Smooth muscle cell of the brain vasculature (primary cell): ENCODE data around the gene UNC5C.

ENCODE experiments used
- DNase-seq: peaks from one replicate; pipeline ENCODE4 v3.0.0-alpha.2; 2012; ENCODE audit warnings: low read depth, low spot score

UNC5C gene

DNA sequence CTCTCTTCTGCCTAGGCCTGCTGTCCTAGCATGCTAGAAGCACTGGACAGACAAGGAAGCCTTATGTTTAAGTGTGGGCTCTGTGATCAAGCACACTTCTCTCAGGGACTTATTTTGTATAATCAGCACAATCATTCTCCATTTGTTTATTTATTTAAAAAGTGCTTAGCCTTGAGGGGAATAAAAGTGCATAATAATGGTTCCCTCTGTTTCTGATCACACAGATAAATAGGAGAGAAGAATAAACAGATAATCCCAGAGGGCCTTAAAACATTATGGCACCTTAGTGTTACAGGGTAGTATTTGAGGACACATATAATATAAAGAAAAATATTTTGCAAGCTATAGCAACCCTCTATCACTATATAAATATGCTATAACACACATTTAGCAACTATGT, 146.5 kb downstream of the UNC5C start:
- no peak for DNase-seq

DNA sequence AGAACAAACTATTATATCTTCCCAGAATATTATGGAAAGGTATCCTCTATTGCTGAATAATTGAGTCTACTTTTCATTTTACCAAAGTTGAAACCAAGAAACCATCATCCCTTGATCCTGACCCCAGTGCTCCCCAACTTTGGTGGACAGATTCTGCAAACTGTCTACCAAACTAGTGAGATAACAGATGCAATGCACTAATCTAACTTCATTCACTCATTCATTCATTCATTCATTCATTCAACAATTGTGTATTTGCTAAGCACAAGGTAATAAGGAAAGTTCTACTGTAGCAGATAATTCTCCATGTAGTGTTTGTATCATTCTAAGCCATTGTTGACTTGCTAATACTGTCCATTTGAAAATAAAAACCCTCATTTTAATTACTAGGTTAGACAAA, 150.6 kb downstream of the UNC5C start:
- DNase-seq, result no peak

DNA sequence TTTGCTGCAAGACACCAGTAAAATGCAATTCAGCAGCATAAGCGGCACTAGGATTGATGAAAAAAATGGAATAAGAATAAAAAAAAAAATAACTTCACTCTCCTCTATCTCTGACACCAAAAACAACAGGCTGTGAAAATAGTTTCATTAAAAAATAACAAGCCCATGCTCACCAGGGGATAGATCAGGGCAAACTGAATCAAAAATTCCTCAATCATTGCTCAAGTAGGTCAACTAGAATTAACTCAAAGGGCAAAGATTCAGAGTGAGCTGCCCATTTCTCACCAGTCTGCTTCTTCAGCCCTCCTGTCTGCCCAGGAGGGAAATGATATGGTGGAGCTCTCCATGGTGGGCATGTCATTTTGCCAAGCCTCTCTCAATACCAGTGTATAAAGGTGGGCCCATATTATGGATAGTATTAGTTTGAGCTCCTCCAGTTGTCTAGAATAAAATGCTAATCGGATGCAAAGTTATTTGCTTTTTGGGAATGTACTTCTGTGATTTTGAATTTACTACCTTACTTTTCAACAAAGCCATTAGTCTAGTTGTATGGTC, 153.9 kb downstream of the UNC5C start:
- DNase-seq, result no peak

DNA sequence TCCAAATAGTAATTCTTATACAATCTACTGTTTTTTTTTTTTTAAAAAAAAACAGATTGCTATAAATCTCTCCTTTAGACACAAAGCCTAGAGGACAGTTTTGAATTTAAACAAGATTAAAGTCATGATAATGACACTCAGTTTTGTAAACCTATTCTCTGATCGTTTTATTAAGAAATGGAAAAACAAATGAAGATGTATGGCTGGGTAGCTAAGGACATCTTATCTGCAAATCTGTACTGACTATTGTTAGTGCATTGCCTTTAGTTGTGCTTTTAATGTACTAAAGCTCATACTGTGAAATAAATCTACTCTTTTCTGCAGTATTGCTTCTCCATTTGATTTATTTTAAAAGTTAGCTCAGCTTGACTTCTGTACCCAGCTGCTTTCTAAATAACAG, 155.0 kb downstream of the UNC5C start:
- DNase-seq, result no peak

DNA sequence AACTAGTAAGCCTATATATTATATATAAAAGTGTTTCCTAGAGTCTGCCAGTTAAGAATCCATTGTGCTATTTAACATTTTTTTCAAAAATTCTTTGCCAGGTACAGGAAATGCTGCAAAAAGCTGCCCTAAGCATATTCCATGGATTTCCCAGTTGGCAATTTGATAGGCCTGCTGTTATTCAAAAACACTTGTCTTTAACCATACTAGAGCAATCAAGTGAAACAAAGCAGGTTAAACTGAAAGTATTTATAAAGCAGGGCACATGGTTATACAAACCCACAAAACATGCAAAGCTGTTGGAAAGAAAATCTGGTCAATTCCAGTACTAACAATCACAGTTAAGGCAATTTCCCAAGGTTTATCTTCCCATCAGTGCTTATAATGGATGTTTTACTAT, 159.9 kb downstream of the UNC5C start:
- DNase-seq, result no peak

DNA sequence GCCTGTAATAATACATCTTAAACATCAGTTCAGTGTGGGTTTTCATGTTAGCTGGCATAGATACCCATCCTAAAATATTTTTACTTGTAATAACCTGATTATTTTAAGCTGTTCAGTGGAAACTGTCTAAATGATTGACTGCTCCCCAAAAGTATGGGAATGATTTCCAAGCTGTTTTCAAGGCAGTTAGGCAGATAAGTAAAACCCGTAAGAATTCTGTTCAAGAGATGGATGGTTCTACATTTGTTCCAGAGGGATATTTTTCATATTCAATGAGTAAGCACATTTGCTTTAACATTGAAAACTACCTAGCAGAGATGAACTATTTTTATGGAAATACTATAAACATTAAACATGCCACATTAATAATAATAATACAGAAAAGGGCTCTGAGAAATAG, 161.1 kb downstream of the UNC5C start:
- no peak for DNase-seq

DNA sequence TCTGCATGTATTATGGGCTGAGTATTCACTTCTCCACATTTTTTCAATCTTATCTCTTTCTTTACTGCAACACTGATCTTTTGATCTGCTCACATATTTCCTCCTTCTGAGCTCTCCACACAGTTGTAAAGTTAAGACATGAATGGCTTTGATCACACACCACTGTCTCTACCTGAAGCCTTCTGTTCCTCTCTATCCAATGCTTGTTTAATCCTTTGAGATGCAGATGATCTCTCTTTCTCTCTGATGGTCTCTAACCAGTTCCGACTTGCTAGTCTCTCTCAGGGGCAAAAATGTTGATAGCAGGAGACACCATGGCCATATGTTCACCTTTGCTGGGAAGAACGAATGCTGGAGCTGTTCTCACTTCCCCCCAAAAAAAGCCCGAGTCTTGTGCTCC, 162.4 kb downstream of the UNC5C start:
- no peak for DNase-seq

DNA sequence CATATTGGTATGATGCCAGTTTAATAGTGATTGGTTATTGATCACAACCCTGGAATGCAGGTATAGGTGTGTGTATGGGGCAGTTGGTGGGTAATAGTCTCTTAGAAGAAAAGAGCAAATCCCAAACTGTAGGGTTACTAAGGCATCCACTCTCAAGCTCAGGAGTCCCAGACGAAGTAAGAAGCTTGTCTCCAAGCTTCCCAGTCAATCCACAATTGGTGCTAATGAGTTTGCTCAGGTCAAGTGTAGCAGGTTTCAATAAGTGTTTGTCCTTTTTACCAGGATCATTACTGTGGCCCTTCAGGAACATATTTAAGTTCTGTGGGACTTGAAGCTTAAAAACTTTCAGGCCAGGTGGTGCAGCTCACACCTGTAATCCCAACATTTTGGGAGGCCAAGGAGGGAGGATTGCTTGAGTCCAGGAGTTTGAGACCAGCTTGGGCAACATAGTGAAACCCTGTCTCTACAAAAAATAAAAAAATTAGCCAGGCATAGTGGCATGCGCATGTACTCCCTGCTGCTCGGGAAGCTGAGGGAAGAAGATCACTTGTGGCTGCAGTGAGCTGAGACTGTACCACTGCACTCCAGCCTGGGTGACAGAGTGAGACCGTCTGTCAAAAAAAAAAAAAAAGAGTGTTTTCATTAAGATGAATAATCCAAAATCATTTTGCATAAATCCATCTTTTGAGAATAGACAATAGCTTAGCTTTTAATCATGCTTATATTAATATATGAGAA, 166.8 kb downstream of the UNC5C start:
- DNase-seq, result no peak

DNA sequence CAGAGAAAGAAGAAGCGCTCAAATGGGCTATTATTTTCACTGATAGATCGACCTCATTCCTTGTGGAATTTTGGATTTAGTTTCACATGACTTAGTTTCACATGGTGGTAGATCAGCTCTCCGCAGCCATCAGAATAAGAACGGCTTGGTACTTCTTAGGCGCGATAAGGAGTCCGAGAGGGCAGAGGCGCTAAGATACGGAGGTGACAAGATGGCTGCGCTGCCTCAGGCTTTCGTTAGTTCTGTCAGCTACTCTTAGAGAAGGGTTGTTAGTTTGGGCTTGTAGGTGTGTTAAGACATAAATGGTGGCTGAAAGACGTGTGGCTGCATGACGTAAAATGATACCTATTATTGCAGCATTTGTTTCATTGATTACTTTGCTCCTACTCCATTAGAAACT, 169.1 kb downstream of the UNC5C start:
- DNase-seq, result no peak

DNA sequence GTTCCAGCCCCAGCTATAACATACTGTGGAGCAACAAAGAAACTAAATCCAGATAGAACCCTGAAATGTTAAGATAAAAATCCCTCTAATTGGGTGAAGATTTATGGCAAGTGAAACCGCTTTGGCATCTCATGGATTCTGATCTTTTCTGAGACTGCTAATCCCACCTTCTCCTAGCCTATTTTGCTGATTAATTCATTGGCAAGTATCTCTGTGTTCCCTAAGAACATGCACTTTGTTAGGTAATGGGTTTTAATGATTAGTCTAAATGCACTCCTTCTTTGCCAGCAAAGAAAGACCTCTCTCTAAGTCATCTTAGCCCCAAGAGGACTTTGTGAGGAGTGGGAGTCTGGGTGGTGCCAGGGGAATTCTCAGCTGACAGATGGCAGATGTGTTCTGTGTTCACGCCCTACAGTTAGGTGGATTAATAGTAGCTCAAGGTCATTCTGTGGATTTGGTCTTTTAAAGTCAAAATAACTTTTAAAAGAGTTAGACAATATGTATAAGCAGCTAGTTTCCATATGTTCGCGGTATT, 171.3 kb downstream of the UNC5C start:
- DNase-seq, result no peak

DNA sequence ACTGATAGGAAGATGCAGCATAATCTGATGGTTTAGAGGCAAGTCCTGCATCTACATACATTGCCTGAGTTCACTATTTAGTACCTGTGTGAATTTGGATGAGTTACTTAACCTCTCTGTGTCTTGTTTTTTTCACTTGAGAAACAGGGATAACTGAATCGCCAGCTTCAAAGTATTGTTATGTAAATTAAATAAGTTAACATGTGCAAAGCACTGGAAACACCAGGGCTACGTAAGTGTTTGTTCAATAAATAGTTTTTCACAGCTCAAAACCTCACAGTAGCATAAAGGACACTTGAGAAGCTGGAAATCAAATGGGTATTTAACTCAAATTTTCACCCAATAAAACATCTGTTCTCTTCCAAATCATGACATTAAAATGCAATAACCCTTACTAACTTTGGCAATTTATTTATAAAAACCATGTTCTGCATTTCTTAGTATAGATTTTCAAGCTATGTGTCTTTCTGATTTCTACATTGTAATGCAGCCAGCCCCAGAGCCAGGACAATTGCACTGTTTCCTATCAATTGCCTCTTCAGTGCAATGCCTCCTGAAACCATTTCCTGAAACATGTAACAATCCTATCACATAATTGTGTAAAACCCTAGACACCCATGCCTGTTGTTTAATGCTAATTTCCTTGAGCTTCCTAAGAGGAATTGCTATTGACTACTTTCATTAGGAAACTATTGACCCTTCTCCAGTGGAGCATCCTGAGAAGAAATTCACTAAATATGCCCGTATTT, 177.1 kb downstream of the UNC5C start:
- no peak for DNase-seq

DNA sequence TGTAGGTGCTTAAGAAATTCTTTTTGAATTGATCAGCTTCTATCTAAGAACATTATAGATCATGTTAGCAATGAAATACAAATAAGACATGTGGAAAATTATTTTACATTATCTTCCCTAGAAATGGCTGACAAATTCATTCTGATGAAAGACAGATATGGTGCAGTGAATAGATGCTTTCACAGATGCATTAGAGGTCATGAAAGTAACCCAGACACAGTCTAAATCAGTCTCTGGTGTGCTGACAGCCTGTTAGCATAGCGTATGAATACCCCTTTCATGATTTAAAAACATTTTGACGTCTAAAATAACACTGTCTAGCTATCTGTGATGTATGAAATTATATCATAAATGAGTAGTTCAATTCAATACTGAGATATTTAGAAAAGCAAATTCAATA, 180.9 kb downstream of the UNC5C start:
- no peak for DNase-seq

DNA sequence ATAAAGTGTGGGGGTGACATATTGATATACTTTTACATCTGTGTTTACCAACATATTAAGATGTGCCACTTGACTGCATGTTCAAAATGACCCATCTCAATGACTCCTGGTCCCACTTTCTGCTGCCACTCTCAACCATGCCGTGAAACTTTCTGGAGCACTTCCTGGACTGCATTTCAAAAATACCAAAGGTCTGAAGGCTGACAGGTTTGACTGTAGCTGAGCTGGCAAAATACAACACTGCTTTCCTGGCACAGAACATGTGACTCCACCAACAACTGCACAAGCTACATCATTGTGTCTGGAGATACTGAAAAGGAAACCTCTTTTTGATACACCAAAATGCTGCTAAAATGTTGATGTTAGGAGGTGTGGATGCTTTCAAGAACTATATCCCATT, 184.8 kb downstream of the UNC5C start:
- DNase-seq, result no peak

DNA sequence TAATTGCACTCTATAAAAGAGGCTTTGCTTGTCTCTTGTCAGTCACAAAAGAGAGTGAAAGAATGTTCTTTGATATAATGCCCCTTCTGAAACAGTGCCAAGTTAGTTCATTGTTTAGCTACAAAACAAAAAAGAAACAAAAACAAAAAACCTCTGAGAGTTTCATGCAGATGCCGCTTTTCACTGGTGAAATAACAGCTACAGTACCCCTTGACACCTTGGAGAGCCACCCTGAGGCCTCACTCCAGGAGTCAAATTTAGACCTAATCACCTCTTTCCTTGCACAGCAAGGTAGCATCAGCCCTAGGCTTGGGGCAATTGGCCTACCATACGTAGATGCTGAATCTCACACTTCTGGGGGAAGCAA, 185.2 kb downstream of the UNC5C start:
- DNase-seq, result no peak

DNA sequence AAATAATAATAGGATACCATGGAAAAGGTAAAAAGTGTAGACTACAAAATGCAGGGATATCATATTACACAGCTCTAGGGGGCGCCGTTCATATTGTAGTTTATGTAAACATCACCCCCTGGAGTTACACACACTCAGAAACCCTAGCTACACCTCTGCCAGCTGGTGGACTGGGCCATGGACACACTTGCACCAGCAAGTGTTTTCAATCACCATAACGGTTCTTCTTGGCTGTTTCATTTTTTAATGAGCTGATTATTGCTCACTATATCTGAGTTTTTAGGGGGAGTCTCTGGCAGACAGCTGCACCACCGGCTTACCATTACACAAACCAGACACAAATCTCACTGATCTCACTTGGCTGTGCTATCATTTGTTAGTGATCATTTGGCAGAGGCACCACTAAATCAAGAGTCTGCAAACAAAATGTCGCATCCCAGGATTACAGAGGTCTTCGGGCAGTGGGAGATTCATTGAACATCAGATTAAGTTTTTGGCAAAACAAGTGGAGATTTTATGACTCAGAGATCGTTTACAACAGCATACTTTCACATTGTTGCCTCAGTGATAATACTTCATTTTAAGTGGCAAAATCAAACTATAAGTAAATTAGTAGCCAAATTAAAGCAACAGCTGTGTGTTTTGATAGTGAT, 185.7 kb downstream of the UNC5C start:
- no peak for DNase-seq

DNA sequence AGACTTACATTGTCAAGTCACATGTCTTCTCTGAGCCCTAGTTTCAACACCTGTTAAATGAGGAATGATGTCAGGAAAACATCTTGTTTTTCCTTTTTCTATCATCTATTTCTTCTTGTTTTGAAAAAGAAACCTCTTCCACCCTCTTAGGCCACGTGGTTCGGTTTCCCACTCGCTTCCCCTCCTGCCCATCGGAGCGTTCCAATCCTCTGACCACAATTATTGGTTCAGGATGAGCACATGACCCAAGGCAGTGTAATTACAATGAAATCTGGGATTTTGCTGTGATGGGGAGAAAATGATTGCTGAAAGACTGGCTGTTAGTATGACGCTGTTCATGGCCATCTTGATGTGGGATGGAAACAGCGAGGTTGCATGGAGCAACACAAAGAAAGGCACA, 186.7 kb downstream of the UNC5C start:
- DNase-seq, result no peak

DNA sequence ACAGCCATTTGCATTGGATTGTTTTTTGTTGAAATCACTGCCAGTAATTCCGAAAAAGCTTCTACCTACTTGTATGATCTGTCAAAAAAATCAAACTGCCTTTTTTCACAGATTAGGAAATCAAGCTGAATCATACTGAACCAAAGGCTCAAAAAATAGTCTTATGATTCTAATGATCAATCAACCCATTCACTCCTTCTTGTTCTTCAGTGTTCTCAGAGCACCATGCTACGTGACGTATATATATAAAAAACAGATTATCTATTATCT, 187.1 kb downstream of the UNC5C start:
- no peak for DNase-seq

DNA sequence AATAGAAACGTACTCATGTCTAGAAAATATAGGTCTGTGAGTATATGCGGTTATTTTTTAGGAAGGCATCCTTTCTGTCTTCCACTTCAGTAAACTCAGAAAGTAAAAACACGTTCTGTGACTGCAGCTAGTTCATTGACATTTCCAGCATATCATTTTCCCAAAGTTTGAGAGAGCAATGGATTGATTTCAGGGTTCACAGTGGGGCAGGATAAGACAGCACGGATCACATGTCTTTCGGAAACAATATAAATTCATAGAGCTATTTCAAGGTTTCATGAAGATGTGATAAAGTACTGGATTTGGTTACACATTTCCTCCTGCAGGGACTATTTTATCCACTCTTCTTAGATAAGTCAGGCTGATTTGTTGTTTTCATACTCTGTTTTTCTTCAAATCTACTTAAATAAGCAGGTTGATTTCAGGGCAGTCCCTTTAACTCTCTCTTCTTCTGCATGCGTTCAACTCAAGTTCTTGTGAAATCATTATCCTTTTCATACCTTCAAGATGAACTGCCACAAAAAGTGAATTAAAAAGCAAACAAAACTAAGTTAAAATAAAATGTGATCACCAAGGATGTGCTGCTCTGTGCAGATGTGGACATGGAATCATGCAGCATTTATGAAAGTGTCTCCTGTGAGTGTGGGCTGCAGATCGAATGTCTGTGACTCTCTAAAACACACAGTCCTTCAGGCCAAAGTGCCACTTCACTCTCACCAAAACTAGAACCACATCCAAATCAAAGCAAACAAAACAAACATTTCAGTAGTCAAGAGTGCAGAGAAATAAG, 187.7 kb downstream of the UNC5C start:
- no peak for DNase-seq

DNA sequence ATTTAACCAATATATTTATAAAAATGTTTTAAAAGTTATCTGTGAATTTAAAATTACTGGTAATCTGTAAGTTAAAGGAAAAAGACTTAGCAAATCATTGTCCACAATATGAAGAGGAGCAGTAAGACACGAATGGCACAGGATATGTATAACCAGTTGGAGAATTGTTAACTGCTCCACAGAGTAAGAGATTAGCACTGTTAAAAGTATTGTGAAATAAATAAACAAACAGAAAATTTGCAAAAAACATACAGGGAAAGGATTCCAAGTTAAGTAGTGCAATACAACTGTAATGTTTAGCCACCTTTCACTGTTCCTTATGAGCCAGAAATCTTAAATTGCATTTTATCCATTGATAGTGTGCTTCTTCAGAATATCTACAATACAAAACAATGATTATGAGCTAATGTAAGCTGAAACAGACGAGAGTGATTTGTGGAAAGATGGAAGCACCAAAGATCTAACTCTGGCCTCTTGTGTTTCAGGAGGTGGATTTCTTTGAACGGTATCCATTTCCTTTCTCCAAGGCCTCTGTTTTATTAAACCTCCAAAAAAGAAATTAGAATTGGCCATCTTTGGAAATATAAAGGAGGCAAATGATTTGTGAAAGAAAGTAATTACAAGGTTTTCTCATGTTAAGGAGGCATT, 188.4 kb downstream of the UNC5C start:
- DNase-seq, result no peak

DNA sequence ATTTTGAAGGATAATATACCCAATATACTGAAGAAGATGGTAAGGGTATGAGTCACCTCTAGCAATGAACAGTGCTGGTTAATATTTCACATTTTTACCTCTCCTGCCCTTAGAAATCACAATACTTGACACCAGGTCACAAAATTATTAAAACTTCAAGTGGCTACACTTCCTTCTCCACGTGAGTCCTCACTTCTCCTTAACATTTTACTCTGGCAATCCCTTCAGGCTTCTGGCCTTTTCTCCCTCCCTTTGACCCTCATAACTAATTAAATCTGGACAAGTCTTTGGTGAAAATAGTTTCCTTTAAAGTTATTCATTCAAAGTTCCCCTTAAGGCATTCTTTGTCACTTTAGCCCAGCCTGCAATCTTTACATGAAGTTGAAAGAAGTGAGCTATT, 190.4 kb downstream of the UNC5C start:
- no peak for DNase-seq

DNA sequence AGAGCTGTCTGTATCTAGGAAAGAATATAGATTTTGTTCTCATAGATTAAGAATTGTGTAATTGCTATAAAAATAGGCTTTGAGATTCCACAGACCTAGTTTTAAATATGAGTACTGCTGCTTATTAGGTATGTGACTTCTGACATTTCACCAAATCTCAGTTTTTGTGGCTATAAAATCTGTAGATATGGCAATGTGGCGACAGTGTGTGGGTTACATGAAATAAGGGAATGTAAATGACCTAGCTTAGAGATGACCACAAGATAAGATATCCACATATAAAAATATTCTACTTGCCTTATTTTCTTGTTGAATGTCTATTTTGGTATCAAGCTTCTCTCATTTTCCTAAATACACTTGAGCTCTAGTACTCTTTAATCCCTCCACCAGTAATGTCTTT, 193.8 kb downstream of the UNC5C start:
- DNase-seq, result no peak
